GM12891 (cell line): ENCODE measurements around the gene ARHGAP6.
"Not testable (repeated sequence)": the region's sequence is repeated elsewhere in the genome, so short reads cannot be mapped to it uniquely, and the experiment has no call there.

Experiments used
- DNase-seq: peaks from one replicate; pipeline ENCODE4 v3.0.0; 2011; ENCODE audit warnings: low spot score; ENCODE audit not compliant: insufficient read length
- FAIRE-seq: peaks from 2 replicates; lab custom pipeline; 2011; peaks lifted over from hg19 to GRCh38; lab: Jason Lieb, UNC
- PAX5 ChIP-seq: IDR thresholded peaks from 2 replicates; pipeline ENCODE4 v1.6.1; 2011; ENCODE audit warnings: low read length, moderate library complexity, mild to moderate bottlenecking; ENCODE audit not compliant: insufficient read depth, severe bottlenecking
- POLR2A ChIP-seq: IDR thresholded peaks from 2 replicates; pipeline ENCODE4 v1.6.1; 2011; ENCODE audit warnings: low read depth, low read length, control low read depth
- POLR2AphosphoS5 ChIP-seq: IDR thresholded peaks from 2 replicates; pipeline ENCODE4 v1.6.1; 2011; ENCODE audit warnings: low read depth, low read length, control low read depth
- POU2F2 ChIP-seq: IDR thresholded peaks from 2 replicates; pipeline ENCODE4 v1.6.1; 2011; ENCODE audit warnings: low read depth, mild to moderate bottlenecking, control low read depth, low read length, moderate library complexity
- SPI1 ChIP-seq: IDR thresholded peaks from 2 replicates; pipeline ENCODE4 v1.6.1; 2011; ENCODE audit warnings: low read depth, low read length, control low read depth
- TAF1 ChIP-seq: IDR thresholded peaks from 2 replicates; pipeline ENCODE4 v1.6.1; 2011; ENCODE audit warnings: low read depth, low read length, control low read depth

Gene ARHGAP6

GRCh38 chrX:11540532-11541377 lies 125.0 kb downstream of the ARHGAP6 start:
- no peak for DNase-seq
- TF ChIP-seq POLR2A, result no peak
- TF ChIP-seq TAF1, result no peak
- no peak for TF ChIP-seq PAX5
- TF ChIP-seq SPI1, result no peak
- TF ChIP-seq POU2F2, result no peak
- FAIRE-seq, result peak; percentile 81

GRCh38 chrX:11537141-11537540 lies 128.6 kb downstream of the ARHGAP6 start:
- no peak for FAIRE-seq
- no peak for TF ChIP-seq PAX5
- no peak for TF ChIP-seq POLR2AphosphoS5
- TF ChIP-seq POU2F2, result no peak
- TF ChIP-seq POLR2A, result no peak
- no peak for TF ChIP-seq SPI1
- no peak for TF ChIP-seq TAF1
- DNase-seq, result no peak

GRCh38 chrX:11535156-11535919 lies 130.4 kb downstream of the ARHGAP6 start:
- DNase-seq (no peak), FAIRE-seq (no peak)
- TF ChIP-seq POLR2AphosphoS5 (no peak), POLR2A (no peak), POU2F2 (no peak), PAX5 (no peak)

GRCh38 chrX:11533199-11533651 lies 132.5 kb downstream of the ARHGAP6 start:
- DNase-seq, result peak; percentile 5
- no peak for TF ChIP-seq TAF1
- no peak for TF ChIP-seq POLR2A
- TF ChIP-seq SPI1, result no peak
- no peak for TF ChIP-seq POLR2AphosphoS5
- TF ChIP-seq POU2F2, result no peak
- no peak for TF ChIP-seq PAX5
- FAIRE-seq, result peak; percentile 75

- DNase-seq (no peak), FAIRE-seq (no peak)
- TF ChIP-seq POLR2A, result no peak
- TF ChIP-seq POU2F2, result no peak
- no peak for TF ChIP-seq SPI1
- no peak for TF ChIP-seq POLR2AphosphoS5
- TF ChIP-seq TAF1, result no peak
Observed at GRCh38 chrX:11532291-11533078, 133.2 kb downstream of the ARHGAP6 start.

- DNase-seq (no peak), FAIRE-seq (no peak)
- TF ChIP-seq TAF1 (no peak), POLR2A (no peak), SPI1 (no peak)
Observed at GRCh38 chrX:11531226-11531625, 134.5 kb downstream of the ARHGAP6 start.

GRCh38 chrX:11530621-11531020 lies 135.1 kb downstream of the ARHGAP6 start:
- FAIRE-seq, result peak; percentile 16
- DNase-seq, result no peak
- TF ChIP-seq POLR2A (no peak), PAX5 (no peak), TAF1 (no peak), POLR2AphosphoS5 (no peak)

GRCh38 chrX:11528623-11529022 lies 137.1 kb downstream of the ARHGAP6 start:
- FAIRE-seq (peak; percentile 35), DNase-seq (no peak)
- TF ChIP-seq POLR2AphosphoS5, result no peak
- no peak for TF ChIP-seq SPI1
- no peak for TF ChIP-seq POLR2A
- no peak for TF ChIP-seq PAX5
- no peak for TF ChIP-seq TAF1
- TF ChIP-seq POU2F2, result no peak

- FAIRE-seq (no peak), DNase-seq (no peak)
- TF ChIP-seq POLR2AphosphoS5, result no peak
- no peak for TF ChIP-seq TAF1
- no peak for TF ChIP-seq POU2F2
Observed at GRCh38 chrX:11525685-11526084, 140.0 kb downstream of the ARHGAP6 start.

- DNase-seq, FAIRE-seq: not testable (repeated sequence)
Observed at GRCh38 chrX:11519234-11519633, 146.5 kb downstream of the ARHGAP6 start.
